MM.1S (cell line): ENCODE results near the gene AHSP.

Source experiments
- EZH2 ChIP-seq: fragments of 300-600 bp; sonication (generic); optimal IDR thresholded peaks from 2 replicates; pipeline ENCODE3; 2017; ENCODE audit warnings: low read depth, mild to moderate bottlenecking, antibody characterized with exemption, low read length, mixed read lengths
- EZH2phosphoT487 ChIP-seq: fragments of 300-600 bp; sonication (generic); IDR thresholded peaks from 2 replicates; pipeline ENCODE4 v1.6.1; 2018; ENCODE audit warnings: antibody characterized with exemption, low read length
- TF ChIP-seq, protein P1 (sequence below): fragments of 300-600 bp; sonication (generic); IDR thresholded peaks from 2 replicates; pipeline ENCODE4 v1.5.1; 2016; ENCODE audit warnings: antibody characterized with exemption, low read length, mixed read lengths

DNA sequence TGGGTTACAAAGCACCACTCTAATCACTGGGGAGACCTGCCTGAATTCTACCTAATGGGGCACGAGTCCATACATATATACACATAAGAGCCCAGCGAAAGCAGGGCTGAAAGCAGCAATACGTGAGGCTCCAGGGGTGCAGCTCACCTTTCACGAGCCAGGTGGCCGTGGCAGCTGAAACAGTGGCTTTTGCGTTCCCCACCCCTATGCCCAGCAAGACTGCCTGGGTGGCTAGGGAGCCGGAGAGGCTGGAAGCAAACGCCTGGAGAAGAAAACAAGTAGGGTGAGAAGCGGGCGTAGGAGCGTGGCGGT lies 20.1 kb upstream of the AHSP start:
- TF ChIP-seq EZH2 (no peak), EZH2phosphoT487 (no peak)
- TF ChIP-seq, protein P1, sequence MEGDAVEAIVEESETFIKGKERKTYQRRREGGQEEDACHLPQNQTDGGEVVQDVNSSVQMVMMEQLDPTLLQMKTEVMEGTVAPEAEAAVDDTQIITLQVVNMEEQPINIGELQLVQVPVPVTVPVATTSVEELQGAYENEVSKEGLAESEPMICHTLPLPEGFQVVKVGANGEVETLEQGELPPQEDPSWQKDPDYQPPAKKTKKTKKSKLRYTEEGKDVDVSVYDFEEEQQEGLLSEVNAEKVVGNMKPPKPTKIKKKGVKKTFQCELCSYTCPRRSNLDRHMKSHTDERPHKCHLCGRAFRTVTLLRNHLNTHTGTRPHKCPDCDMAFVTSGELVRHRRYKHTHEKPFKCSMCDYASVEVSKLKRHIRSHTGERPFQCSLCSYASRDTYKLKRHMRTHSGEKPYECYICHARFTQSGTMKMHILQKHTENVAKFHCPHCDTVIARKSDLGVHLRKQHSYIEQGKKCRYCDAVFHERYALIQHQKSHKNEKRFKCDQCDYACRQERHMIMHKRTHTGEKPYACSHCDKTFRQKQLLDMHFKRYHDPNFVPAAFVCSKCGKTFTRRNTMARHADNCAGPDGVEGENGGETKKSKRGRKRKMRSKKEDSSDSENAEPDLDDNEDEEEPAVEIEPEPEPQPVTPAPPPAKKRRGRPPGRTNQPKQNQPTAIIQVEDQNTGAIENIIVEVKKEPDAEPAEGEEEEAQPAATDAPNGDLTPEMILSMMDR = no peak
